Activated CD8-positive, alpha-beta memory T cell treated with anti-CD3 and anti-CD28 coated beads, Interleukin-2, amount 50 U/mL, for 1 hour (primary cell): ENCODE measurements around the gene TIA1.
"Not testable (repeated sequence)": the region's sequence is repeated elsewhere in the genome, so short reads cannot be mapped to it uniquely, and the experiment has no call there.

Experiments used
- DNase-seq: peaks from one replicate; pipeline ENCODE4 v3.0.0-alpha.2; 2020; ENCODE audit errors: extremely low read depth

Gene TIA1

DNA sequence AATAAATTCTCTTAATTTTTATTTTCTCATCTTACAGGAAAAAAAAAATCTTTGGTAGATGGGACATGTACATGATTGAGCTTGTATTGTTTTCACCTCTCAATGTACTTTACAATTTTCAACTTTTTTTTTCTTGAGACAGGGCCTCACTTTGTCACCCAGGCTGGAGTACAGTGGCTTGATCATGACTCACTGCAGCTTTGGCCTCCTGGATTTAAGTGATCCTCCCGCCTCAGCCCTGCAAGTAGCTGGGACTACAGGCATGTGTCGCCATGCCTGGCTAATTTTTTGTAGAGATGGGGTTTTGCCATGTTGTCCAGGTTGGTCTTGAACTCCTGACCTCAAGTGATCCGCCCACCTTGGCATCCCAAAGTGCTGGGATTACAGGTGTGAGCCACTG, 25.1 kb downstream of the TIA1 start:
- not testable (repeated sequence) for DNase-seq

DNA sequence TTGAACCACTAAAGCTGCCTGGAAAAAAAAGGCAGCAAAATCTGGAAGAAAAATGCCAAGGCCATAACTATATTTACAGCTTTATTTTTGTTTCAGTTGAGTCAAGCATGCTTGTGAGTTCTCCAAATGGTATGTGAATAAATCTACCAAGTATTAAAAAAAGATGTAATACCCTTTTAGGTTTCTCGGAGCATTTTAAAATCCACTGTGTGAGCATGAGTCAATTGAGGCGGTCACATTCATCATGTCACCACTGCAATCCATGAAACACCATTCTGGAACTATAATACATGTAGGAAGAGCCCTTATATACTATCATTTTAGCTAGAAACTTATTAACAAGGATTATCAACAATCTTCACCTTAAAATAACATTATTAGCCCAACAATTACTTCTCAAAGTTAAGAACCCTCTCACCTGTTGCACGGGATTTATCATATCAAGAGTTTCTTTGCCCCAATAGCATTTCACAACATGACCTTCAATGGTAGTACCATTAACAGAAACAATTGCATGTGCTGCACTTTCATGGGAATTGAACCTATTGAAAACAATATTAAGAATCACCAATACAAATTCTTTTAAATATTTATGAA, 33.4 kb downstream of the TIA1 start:
- no peak for DNase-seq

DNA sequence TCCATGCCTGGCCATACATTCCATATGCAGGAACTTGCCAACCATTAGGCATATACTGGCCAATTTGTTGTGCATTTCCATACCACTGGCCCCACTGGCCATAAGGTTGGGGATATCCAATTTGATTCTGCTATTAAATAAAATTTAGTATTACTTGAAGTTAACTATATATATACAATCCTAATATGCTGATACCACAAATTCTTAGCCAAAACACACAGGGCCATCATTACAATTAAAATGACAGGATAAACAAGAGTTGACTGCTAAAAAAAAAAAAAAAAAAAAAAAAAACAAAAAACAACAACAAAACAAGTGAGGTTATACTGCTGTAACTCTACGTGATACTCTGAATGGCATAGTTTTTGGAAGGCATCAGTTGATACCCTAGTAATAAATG, 34.1 kb downstream of the TIA1 start:
- no peak for DNase-seq

GRCh38 chr2:70212298-70212932, 36.0 kb downstream of the TIA1 start:
- no peak for DNase-seq

DNA sequence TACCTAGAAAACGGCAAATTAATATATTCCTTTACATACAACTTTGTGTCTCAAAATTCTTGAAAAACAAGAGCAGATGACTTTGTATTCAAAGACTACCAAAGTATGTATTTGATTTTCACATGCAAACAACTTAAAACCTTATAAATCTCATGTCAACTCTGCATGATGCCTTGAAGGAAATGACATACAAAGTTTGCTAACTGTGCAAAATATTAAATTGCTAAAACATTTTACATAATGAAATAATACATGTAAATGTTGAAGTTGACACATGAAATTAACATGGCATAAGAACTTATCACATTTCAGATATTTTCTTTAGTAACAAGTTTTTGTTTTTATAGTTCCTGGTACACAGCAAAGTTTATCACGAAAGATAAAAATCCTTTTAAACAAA, 36.8 kb downstream of the TIA1 start:
- DNase-seq: no peak

DNA sequence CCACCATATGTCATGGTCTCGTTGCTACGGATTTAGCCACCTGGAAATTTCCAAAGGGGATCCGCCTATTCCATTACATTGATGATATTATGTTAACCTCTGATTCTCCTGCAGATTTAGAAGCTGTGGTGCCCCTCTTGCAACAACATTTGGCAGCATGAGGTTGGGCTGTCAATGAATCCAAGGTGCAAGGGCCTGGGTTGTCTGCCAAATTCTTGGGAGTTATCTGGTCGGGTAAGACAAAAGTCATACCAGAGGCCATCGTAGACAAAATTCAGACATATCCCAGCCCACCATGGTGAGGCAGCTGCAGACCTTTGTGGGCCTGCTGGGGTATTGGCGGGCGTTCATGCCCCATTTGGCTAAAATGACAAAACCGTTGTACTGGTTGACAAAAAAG, 44.0 kb downstream of the TIA1 start:
- no peak for DNase-seq

DNA sequence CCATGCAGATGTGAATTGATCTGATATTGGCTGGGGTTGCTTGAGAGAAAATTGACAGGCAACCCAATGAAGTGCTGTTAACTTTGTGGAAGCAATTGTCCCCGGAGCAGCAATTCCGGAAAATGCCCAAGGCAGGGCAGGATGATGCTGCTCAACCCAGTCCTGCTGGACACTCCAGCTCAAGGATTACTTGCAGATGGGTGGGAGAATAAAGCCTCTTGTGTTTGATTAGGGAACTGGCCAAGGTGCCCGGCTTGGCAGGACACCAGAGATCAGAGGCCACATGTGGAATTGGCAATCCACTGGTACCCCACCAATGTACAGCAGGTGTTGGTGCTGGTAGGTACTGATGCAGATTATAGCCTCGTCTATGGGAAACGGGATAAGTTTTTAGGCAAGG, 45.3 kb downstream of the TIA1 start:
- no peak for DNase-seq

- no peak for DNase-seq
These were observed 46.1 kb downstream of the TIA1 start for GRCh38 chr2:70202236-70202806.

DNA sequence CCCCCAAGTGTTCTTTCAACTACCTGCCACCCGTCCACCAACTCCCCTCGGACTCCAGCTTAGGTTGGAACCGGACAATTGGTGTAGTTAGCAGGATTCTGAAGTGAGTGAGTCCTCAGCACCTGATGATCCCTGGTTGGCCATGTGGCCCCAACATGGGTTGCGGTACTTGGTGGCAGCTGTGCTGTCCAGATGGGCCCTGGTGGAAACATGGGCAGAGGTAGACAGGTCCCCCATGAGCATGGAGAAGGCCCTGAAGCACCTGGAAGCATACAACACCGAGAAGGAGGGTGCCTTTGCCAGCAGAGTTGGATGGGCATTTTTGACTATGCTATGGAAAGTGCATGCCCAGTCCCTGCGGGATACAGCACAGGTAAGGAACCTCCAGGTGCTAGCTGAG, 46.6 kb downstream of the TIA1 start:
- DNase-seq: no peak

DNA sequence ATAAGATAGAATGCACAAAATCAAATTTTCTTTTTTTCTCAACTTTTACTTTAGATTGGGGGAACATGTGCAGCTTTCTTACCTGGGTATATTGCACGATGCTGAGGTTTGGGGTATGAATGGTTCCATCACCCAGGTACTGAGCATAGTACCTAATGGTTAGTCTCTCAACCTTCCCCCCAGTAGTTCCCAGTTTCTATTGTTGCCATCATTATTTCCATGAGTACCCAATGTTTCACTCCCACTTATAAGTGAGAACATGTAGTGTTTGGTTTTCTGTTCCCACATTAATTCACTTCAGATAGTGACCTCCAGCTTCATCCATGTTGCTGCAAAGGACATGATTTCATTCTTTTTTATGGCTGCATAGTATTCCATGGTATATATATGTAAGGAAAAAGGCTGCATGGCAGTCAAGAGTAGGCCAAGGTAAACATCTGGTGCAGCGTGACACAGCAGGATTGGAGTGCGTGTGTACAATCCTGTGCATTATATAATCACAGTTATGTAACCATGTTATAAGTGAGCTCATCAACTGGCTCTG, 47.1 kb downstream of the TIA1 start:
- no peak for DNase-seq

- no peak for DNase-seq
These were observed 49.0 kb downstream of the TIA1 start for GRCh38 chr2:70199320-70199864.

GRCh38 chr2:70192516-70192915, 55.9 kb downstream of the TIA1 start:
- no peak for DNase-seq

- no peak for DNase-seq
These were observed 57.1 kb downstream of the TIA1 start for GRCh38 chr2:70191244-70191735.

GRCh38 chr2:70190418-70191243, 57.8 kb downstream of the TIA1 start, which contains the start of gene C2orf42:
TSS of gene C2orf42 (minus strand) at chr2:70191019. CDS start at chr2:70181985, 9,034 bp downstream.
- DNase-seq: peak; percentile 90

DNA sequence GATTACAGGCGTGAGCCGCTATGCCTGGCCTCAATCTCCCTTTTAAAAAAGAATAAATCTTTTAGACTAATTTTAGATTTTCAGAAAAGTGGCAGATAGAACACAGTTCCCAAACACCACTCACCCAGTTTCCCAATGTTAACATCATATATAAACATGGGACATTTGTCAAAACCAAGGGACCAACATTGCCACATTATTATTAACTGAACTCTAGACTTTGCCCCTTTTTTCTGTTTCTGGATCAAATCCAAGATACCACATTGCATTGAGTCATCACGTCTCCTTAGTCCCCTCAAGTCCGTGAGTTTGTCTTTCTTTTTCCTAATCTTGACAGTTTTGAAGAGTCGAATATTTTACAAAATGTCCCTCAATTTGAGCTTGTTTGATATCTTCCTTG, 60.0 kb downstream of the TIA1 start:
- no peak for DNase-seq

DNA sequence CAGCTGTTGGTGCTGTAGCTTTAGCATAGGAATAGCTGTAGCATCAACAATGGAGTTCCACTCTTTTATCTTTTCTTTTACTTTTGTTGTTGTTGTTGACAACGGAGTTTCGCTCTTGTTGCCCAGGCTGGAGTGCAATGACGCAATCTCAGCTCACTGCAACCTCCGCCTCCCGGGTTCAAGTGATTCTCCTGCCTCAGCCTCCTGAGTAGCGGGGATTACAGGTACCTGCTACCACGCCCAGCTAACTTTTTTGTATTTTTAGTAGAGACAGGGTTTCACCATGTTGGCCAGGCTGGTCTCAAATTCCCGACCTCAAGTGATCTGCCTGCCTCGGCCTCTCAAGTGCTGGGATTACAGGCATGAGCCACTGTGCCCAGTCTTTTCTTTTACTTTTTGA, 61.3 kb downstream of the TIA1 start:
- DNase-seq: not testable (repeated sequence)

DNA sequence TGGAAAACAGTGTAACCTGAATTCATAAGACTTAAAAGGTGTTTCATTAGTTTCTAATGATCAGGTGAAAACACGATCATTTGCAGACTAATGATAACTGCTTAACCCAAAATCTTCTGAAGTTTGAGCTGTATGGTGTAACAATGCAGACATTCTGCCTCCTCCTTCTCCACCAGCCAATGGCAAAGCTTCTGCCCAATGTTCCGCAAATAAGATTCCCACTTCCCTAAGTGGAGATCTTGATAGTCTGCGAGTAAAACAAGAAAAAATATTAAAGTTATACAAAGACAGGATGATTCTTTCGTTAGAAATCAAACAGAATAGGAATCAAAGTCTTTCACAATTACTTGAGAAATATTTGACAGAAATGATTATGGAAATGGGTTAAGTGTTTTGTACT, 65.7 kb downstream of the TIA1 start:
- DNase-seq: no peak

DNA sequence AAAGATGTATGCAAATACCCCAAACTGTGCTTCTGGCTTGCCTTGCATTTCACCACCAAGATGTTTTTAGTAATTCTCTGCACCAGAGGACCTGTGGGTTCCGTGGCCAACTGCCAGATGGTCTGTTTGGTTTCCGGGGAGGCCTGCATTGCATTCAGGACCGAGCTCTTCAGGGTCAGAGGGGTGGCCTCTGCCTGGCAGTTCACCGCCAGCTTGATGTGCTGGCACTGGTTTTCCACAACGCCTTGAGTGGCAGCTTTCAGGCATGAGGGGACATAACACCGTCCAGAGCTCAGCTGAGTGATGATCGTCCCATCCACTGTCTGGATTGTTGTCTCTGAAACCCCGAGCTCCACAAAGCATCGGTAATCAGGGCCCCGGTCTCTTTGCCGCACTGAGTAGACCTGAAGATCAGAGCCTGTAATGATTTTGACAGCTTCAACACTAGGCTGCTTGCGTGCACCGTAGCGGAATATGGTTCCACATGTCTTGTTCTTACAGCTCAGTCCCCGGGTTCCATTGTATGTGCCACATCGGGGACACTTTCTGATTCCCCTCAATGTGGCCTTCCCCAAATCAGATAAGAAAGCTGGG, 67.0 kb downstream of the TIA1 start:
- no peak for DNase-seq

GRCh38 chr2:70173520-70173919, 74.9 kb downstream of the TIA1 start:
- no peak for DNase-seq

GRCh38 chr2:70169654-70170245, 78.7 kb downstream of the TIA1 start:
- DNase-seq: not testable (repeated sequence)

DNA sequence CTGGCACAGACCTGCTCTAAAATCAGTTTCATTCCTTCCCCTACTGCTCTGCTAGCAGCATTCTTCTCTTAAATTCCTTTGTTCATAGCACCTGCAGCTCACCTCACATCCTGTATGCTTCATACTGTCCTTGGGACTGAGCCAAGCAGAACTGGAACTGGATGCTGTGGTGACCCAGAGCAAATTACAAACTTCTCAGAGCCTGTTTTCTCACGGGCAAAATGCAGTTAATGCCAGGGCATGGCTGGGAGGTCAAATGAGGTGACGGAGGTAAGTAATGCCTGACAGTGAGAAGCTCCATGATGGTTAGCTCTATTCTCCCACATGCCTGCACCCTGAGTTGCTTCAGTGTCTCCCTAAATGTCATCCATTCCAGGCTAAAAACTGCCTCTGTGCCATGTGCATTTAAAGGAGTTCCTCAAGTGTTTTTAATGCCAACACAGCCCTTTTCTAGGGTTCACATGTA, 87.3 kb downstream of the TIA1 start:
- no peak for DNase-seq
